HUES6 (cell line): ENCODE measurements around the gene GFAP.

Experiments used
- H3K27ac ChIP-seq: 2 replicates; pipeline ENCODE4 v1.7.0; 2013; ENCODE audit warnings: low read depth, mild to moderate bottlenecking, low read length, inconsistent platforms
- H3K27me3 ChIP-seq: 2 replicates; pipeline ENCODE4 v1.6.1; 2013; ENCODE audit warnings: low read length; ENCODE audit not compliant: control insufficient read depth, insufficient read depth
- H3K36me3 ChIP-seq: 2 replicates; pipeline ENCODE4 v1.6.1; 2013; ENCODE audit warnings: low read length; ENCODE audit not compliant: control insufficient read depth, insufficient read depth
- H3K4me1 ChIP-seq: 2 replicates; pipeline ENCODE4 v1.6.1; 2013; ENCODE audit warnings: low read length; ENCODE audit not compliant: control insufficient read depth, insufficient read depth
- H3K4me3 ChIP-seq: 2 replicates; pipeline ENCODE4 v1.5.1; 2013; ENCODE audit warnings: low read depth, low read length
- H3K9ac ChIP-seq: one replicate; pipeline ENCODE4 v1.6.1; 2013; ENCODE audit warnings: mild to moderate bottlenecking, low read length
- H3K9me3 ChIP-seq: 2 replicates; pipeline ENCODE4 v1.6.1; 2013; ENCODE audit warnings: low read depth, low read length; ENCODE audit not compliant: control insufficient read depth, insufficient read depth

Gene GFAP

GRCh38 chr17:44872131-44872768, 43.0 kb downstream of the GFAP start:
- Histone ChIP-seq H3K36me3 (peaks cover 85% of the 10 kb centered on the region), H3K27me3 (no peaks in the 10 kb centered on the region), H3K4me3 (no peak overlapping the region), H3K9ac (no peak overlapping the region), H3K9me3 (no peaks in the 10 kb centered on the region), H3K4me1 (no peaks in the 10 kb centered on the region), H3K27ac (no peak overlapping the region)

- Histone ChIP-seq H3K36me3 (peaks cover 84% of the 10 kb centered on the region), H3K9me3 (no peaks in the 10 kb centered on the region)
These were observed 43.7 kb downstream of the GFAP start for GRCh38 chr17:44871556-44871955.

GRCh38 chr17:44867841-44868240, 47.5 kb downstream of the GFAP start:
- Histone ChIP-seq H3K27ac (no peak overlapping the region), H3K4me3 (no peak overlapping the region), H3K4me1 (no peaks in the 10 kb centered on the region), H3K27me3 (no peaks in the 10 kb centered on the region), H3K9ac (no peak overlapping the region), H3K36me3 (peaks cover 82% of the 10 kb centered on the region), H3K9me3 (no peaks in the 10 kb centered on the region)

More at GRCh38 chr17:44871556-44871955, 43.7 kb downstream of the GFAP start:
- no peak overlapping the region for H3K4me3 ChIP-seq
- no peak overlapping the region for H3K27ac ChIP-seq
- no peak overlapping the region for H3K9ac ChIP-seq
- no peaks in the 10 kb centered on the region for H3K27me3 ChIP-seq
- no peaks in the 10 kb centered on the region for H3K4me1 ChIP-seq

GRCh38 chr17:44865931-44866330, 49.4 kb downstream of the GFAP start:
- Histone ChIP-seq H3K36me3 (peaks cover 83% of the 10 kb centered on the region), H3K4me3 (no peak overlapping the region), H3K27ac (no peak overlapping the region), H3K4me1 (no peaks in the 10 kb centered on the region), H3K9me3 (no peaks in the 10 kb centered on the region), H3K9ac (no peak overlapping the region), H3K27me3 (no peaks in the 10 kb centered on the region)

GRCh38 chr17:44865231-44865660, 50.1 kb downstream of the GFAP start:
- Histone ChIP-seq H3K4me1 (no peaks in the 10 kb centered on the region), H3K9me3 (no peaks in the 10 kb centered on the region), H3K9ac (no peak overlapping the region), H3K27me3 (no peaks in the 10 kb centered on the region), H3K4me3 (no peak overlapping the region), H3K27ac (no peak overlapping the region), H3K36me3 (peaks cover 85% of the 10 kb centered on the region)

- Histone ChIP-seq H3K9me3 (no peaks in the 10 kb centered on the region), H3K36me3 (peaks cover 85% of the 10 kb centered on the region), H3K4me1 (no peaks in the 10 kb centered on the region), H3K27ac (no peak overlapping the region), H3K4me3 (no peak overlapping the region), H3K27me3 (no peaks in the 10 kb centered on the region), H3K9ac (no peak overlapping the region)
These were observed 50.5 kb downstream of the GFAP start for GRCh38 chr17:44864831-44865230.

- Histone ChIP-seq H3K9ac (no peak overlapping the region), H3K9me3 (no peaks in the 10 kb centered on the region), H3K4me3 (no peak overlapping the region), H3K36me3 (peaks cover 85% of the 10 kb centered on the region), H3K27me3 (no peaks in the 10 kb centered on the region), H3K27ac (no peak overlapping the region), H3K4me1 (no peaks in the 10 kb centered on the region)
These were observed 52.0 kb downstream of the GFAP start for GRCh38 chr17:44863061-44863918.

- Histone ChIP-seq H3K36me3 (peaks cover 83% of the 10 kb centered on the region), H3K9me3 (no peaks in the 10 kb centered on the region), H3K9ac (no peak overlapping the region), H3K27me3 (no peaks in the 10 kb centered on the region), H3K27ac (no peak overlapping the region), H3K4me3 (no peak overlapping the region), H3K4me1 (no peaks in the 10 kb centered on the region)
These were observed 52.9 kb downstream of the GFAP start for GRCh38 chr17:44862278-44862914.

- Histone ChIP-seq H3K9ac (no peak overlapping the region), H3K36me3 (peaks cover 95% of the 10 kb centered on the region), H3K27me3 (no peaks in the 10 kb centered on the region), H3K4me1 (no peaks in the 10 kb centered on the region), H3K27ac (no peak overlapping the region), H3K4me3 (no peak overlapping the region), H3K9me3 (no peaks in the 10 kb centered on the region)
These were observed 55.6 kb downstream of the GFAP start for GRCh38 chr17:44859701-44860100.

GRCh38 chr17:44854192-44854591, 61.1 kb downstream of the GFAP start:
- H3K27me3 ChIP-seq = no peaks in the 10 kb centered on the region
- H3K27ac ChIP-seq = no peak overlapping the region
- peaks cover 91% of the 10 kb centered on the region for H3K36me3 ChIP-seq
- no peak overlapping the region for H3K4me3 ChIP-seq
- no peaks in the 10 kb centered on the region for H3K9me3 ChIP-seq
- H3K4me1 ChIP-seq = no peaks in the 10 kb centered on the region
- no peak overlapping the region for H3K9ac ChIP-seq
